ENCODE measurements around the gene ASMTL.
"Not testable (repeated sequence)": the region's sequence is repeated elsewhere in the genome, so short reads cannot be mapped to it uniquely, and the experiment has no call there.

The ASMTL gene

GRCh38 chrX:1427756-1428155, 25.0 kb downstream of the ASMTL start:
- no peak for DNase-seq

GRCh38 chrX:1426321-1426720, 26.4 kb downstream of the ASMTL start:
- DNase-seq, result not testable (repeated sequence)

- no peak for DNase-seq
Observed at GRCh38 chrX:1425381-1425780, 27.3 kb downstream of the ASMTL start.

- DNase-seq, result no peak
Observed at GRCh38 chrX:1424147-1424851, 28.4 kb downstream of the ASMTL start.

- no peak for DNase-seq
Observed at GRCh38 chrX:1423215-1423614, 29.5 kb downstream of the ASMTL start.

GRCh38 chrX:1422135-1422465, 30.6 kb downstream of the ASMTL start:
- DNase-seq, result no peak

- DNase-seq, result no peak
Observed at GRCh38 chrX:1421433-1422134, 31.1 kb downstream of the ASMTL start.

GRCh38 chrX:1420371-1420770, 32.3 kb downstream of the ASMTL start:
- no peak for DNase-seq

- DNase-seq, result no peak
Observed at GRCh38 chrX:1419545-1420355, 33.0 kb downstream of the ASMTL start.

- DNase-seq, result no peak
Observed at GRCh38 chrX:1418901-1419544, 33.7 kb downstream of the ASMTL start.

GRCh38 chrX:1417921-1418771, 34.6 kb downstream of the ASMTL start:
- no peak for DNase-seq

GRCh38 chrX:1416965-1417760, 35.5 kb downstream of the ASMTL start:
- no peak for DNase-seq

GRCh38 chrX:1416327-1416784, 36.4 kb downstream of the ASMTL start:
- no peak for DNase-seq

GRCh38 chrX:1412551-1413161, 40.1 kb downstream of the ASMTL start:
- DNase-seq, result no peak

- no peak for DNase-seq
Observed at GRCh38 chrX:1411326-1411725, 41.4 kb downstream of the ASMTL start.

GRCh38 chrX:1407035-1407434, 45.7 kb downstream of the ASMTL start:
- no peak for DNase-seq

GRCh38 chrX:1405769-1406168, 46.9 kb downstream of the ASMTL start:
- DNase-seq, result not testable (repeated sequence)

- DNase-seq, result not testable (repeated sequence)
Observed at GRCh38 chrX:1403867-1404266, 48.8 kb downstream of the ASMTL start.

GRCh38 chrX:1403228-1403627, 49.5 kb downstream of the ASMTL start:
- DNase-seq, result no peak

GRCh38 chrX:1401611-1402430, 50.9 kb downstream of the ASMTL start:
- no peak for DNase-seq
